Suppressor macrophage (primary cell): Measurements from ENCODE around the gene NID1.
"Not testable (repeated sequence)": the region's sequence is repeated elsewhere in the genome, so short reads cannot be mapped to it uniquely, and the experiment has no call there.

Source experiments
- DNase-seq, 4 experiments: peaks; one replicate each; pipeline ENCODE4 v3.0.0-alpha.2; 2020 to 2022

Gene NID1

GRCh38 chr1:235996048-235996785 lies 68.7 kb downstream of the NID1 start:
- DNase-seq, result peak in 1 of 4 experiments; percentile 31

- DNase-seq, result no peak
These were observed 69.4 kb downstream of the NID1 start for GRCh38 chr1:235995511-235995910.

GRCh38 chr1:235993652-235994051 lies 71.2 kb downstream of the NID1 start:
- DNase-seq, result no peak

- no peak for DNase-seq
These were observed 72.0 kb downstream of the NID1 start for GRCh38 chr1:235992868-235993267.

- DNase-seq, result no peak
These were observed 72.5 kb downstream of the NID1 start for GRCh38 chr1:235992346-235992745.

- DNase-seq, result no peak
These were observed 74.5 kb downstream of the NID1 start for GRCh38 chr1:235990330-235990795.

- DNase-seq, result no peak
These were observed 75.8 kb downstream of the NID1 start for GRCh38 chr1:235989105-235989504.

- peak; percentile 13 to 71 (median 41) for DNase-seq
These were observed 78.0 kb downstream of the NID1 start for GRCh38 chr1:235986869-235987268.

- no peak for DNase-seq
These were observed 80.7 kb downstream of the NID1 start for GRCh38 chr1:235984041-235984825.

- peak; percentile 50 to 79 (median 68) for DNase-seq
These were observed 83.9 kb downstream of the NID1 start for GRCh38 chr1:235980976-235981375.

- DNase-seq, result no peak
These were observed 85.1 kb downstream of the NID1 start for GRCh38 chr1:235979716-235980333.

GRCh38 chr1:235979176-235979575 lies 85.7 kb downstream of the NID1 start:
- no peak for DNase-seq

- DNase-seq, result no peak
These were observed 88.4 kb downstream of the NID1 start for GRCh38 chr1:235976490-235976889.

GRCh38 chr1:235974616-235975015 lies 90.3 kb downstream of the NID1 start:
- no peak for DNase-seq

GRCh38 chr1:235972691-235973090 lies 92.2 kb downstream of the NID1 start:
- not testable (repeated sequence) for DNase-seq

- peak in 2 of 4 experiments; percentile 12 to 40 for DNase-seq
These were observed 92.6 kb downstream of the NID1 start for GRCh38 chr1:235972311-235972689.

- peak; percentile 98 to 100 (median 98) for DNase-seq
These were observed 93.1 kb downstream of the NID1 start for GRCh38 chr1:235971571-235972310.

GRCh38 chr1:235971020-235971419 lies 93.9 kb downstream of the NID1 start:
- peak in 3 of 4 experiments; percentile 31 to 57 (median 45) for DNase-seq

GRCh38 chr1:235968831-235969230 lies 96.1 kb downstream of the NID1 start:
- DNase-seq, result no peak

GRCh38 chr1:235966134-235966533 lies 98.8 kb downstream of the NID1 start:
- not testable (repeated sequence) for DNase-seq

- no peak for DNase-seq
These were observed 104.1 kb downstream of the NID1 start for GRCh38 chr1:235960809-235961208.

- DNase-seq, result no peak
These were observed 106.9 kb downstream of the NID1 start for GRCh38 chr1:235958021-235958420.

- DNase-seq, result no peak
These were observed 109.1 kb downstream of the NID1 start for GRCh38 chr1:235955777-235956176.
